A673 (cell line): ENCODE results near the gene LCE5A. TPM values are rescaled to one million over a fixed set of nuclear protein-coding genes. Genes with fewer than 3 reads are reported as not detected.

Experiments used
- BruUV-seq: library from RNA; stranded (reverse); fragments of 400-500 nt; replicated peaks from 2 replicates; lab custom pipeline; 2021; lab: Mats Ljungman, UMichigan
- CTCF ChIA-PET: fragments of 300-600 bp; sonication (Branson Sonifier 250); formaldehyde crosslinking; loops from one replicate; lab custom pipeline; 2022; ENCODE audit warnings: antibody characterized with exemption; lab: Charles Lee
- POLR2A ChIA-PET: fragments of 300-600 bp; sonication (Branson Sonifier 250); formaldehyde crosslinking; loops from one replicate; lab custom pipeline; 2022; ENCODE audit warnings: antibody characterized with exemption; ENCODE audit not compliant: low non-redundant PET; lab: Charles Lee
- DNase-seq: peaks from one replicate; pipeline ENCODE4 v3.0.0-alpha.2; 2015; ENCODE audit warnings: low spot score
- H3K27ac ChIP-seq: fragments of 200-600 bp; sonication (generic); 2 replicates; pipeline ENCODE4 v1.5.1; 2016; ENCODE audit warnings: mixed run types, low read depth, mild to moderate bottlenecking, mixed read lengths, antibody characterized with exemption, low read length; ENCODE audit not compliant: poor library complexity, severe bottlenecking
- H3K27me3 ChIP-seq: fragments of 200-600 bp; sonication (generic); replicated peaks from 2 replicates; pipeline ENCODE4 v1.6.1; 2017; ENCODE audit warnings: mixed run types, low read depth, mild to moderate bottlenecking, mixed read lengths, antibody characterized with exemption, low read length; ENCODE audit not compliant: insufficient read depth, poor library complexity
- H3K36me3 ChIP-seq: fragments of 200-600 bp; sonication (generic); 2 replicates; pipeline ENCODE4 v1.6.1; 2016; ENCODE audit warnings: mixed run types, mild to moderate bottlenecking, mixed read lengths, antibody characterized with exemption, low read length; ENCODE audit not compliant: insufficient read depth, poor library complexity, severe bottlenecking
- H3K4me1 ChIP-seq: fragments of 200-600 bp; sonication (generic); 2 replicates; pipeline ENCODE4 v1.6.1; 2017; ENCODE audit warnings: mixed run types, mild to moderate bottlenecking, mixed read lengths, antibody characterized with exemption, low read length; ENCODE audit not compliant: insufficient read depth, poor library complexity, severe bottlenecking
- H3K4me3 ChIP-seq: fragments of 200-600 bp; sonication (generic); 2 replicates; pipeline ENCODE4 v1.5.1; 2016; ENCODE audit warnings: low read depth, mixed run types, mild to moderate bottlenecking, mixed read lengths, low read length; ENCODE audit not compliant: poor library complexity, severe bottlenecking
- H3K9me3 ChIP-seq: fragments of 200-600 bp; sonication (generic); 2 replicates; pipeline ENCODE4 v1.6.1; 2016; ENCODE audit warnings: mixed run types, low read depth, mild to moderate bottlenecking, mixed read lengths, antibody characterized with exemption, low read length; ENCODE audit not compliant: poor library complexity, severe bottlenecking
- CTCF ChIP-seq: fragments of 300-800, 200-600 bp; sonication (generic); conservative IDR thresholded peaks from 2 replicates; pipeline ENCODE4 v1.5.1; 2017; ENCODE audit warnings: low read depth, mild to moderate bottlenecking, antibody characterized with exemption, low read length, moderate library complexity, mixed read lengths
- EZH2 ChIP-seq: fragments of 200-600 bp; sonication (generic); IDR thresholded peaks from 2 replicates; pipeline ENCODE4 v1.6.1; 2017; ENCODE audit warnings: borderline replicate concordance, low read depth, mild to moderate bottlenecking, mixed read lengths, antibody characterized with exemption, low read length; ENCODE audit not compliant: poor library complexity, severe bottlenecking
- intact Hi-C: fragments of 100-400 bp; cut with micrococcal nuclease; formaldehyde crosslinking; loops from one replicate; pipeline ENCODE4 v1.10.0; 2022; ENCODE audit not compliant: unreplicated experiment
- total RNA-seq: library from RNA; stranded (reverse); gene quantifications from 2 replicates; pipeline ENCODE4 v1.2.3, GENCODE V29; 2021

Gene LCE5A
- total RNA-seq, 1 experiment from 2014 or later, result not detected

GRCh38 chr1:152501704-152502103, 8.9 kb upstream of the LCE5A start:
- H3K9me3 ChIP-seq, result no peaks in the 10 kb centered on the region
- ChIA-PET CTCF (no interaction called here), POLR2A (no interaction called here)
- H3K4me1 ChIP-seq, result no peaks in the 10 kb centered on the region
- no peak for DNase-seq
- no peak for TF ChIP-seq EZH2
- no peak for TF ChIP-seq CTCF
- H3K4me3 ChIP-seq, result no peak overlapping the region
- BruUV-seq, result no TSS peak
- intact Hi-C loops, result no loop called here
- no peaks in the 10 kb centered on the region for H3K36me3 ChIP-seq
- no peak overlapping the region for H3K27ac ChIP-seq
- H3K27me3 ChIP-seq, result peaks cover 5% of the 10 kb centered on the region

- no peaks in the 10 kb centered on the region for H3K9me3 ChIP-seq
- no peaks in the 10 kb centered on the region for H3K36me3 ChIP-seq
- H3K27me3 ChIP-seq, result peaks cover 14% of the 10 kb centered on the region
- intact Hi-C loops, result no loop called here
- DNase-seq, result no peak
- no peak for TF ChIP-seq CTCF
- TF ChIP-seq EZH2, result no peak
- POLR2A ChIA-PET, result no interaction called here
- BruUV-seq, result no TSS peak
- H3K4me3 ChIP-seq, result no peak overlapping the region
- H3K27ac ChIP-seq, result no peak overlapping the region
- CTCF ChIA-PET, result no interaction called here
- no peaks in the 10 kb centered on the region for H3K4me1 ChIP-seq
These were observed 8.0 kb upstream of the LCE5A start for GRCh38 chr1:152502496-152503180.

- Histone ChIP-seq H3K27me3 (peaks cover 35% of the 10 kb centered on the region), H3K36me3 (no peaks in the 10 kb centered on the region), H3K27ac (no peak overlapping the region), H3K4me1 (no peaks in the 10 kb centered on the region), H3K9me3 (no peaks in the 10 kb centered on the region), H3K4me3 (no peak overlapping the region)
- TF ChIP-seq EZH2 (no peak), CTCF (no peak)
- no TSS peak for BruUV-seq
- ChIA-PET POLR2A (no interaction called here), CTCF (no interaction called here)
- DNase-seq, result no peak
- intact Hi-C loops, result no loop called here
These were observed 5.5 kb upstream of the LCE5A start for GRCh38 chr1:152505083-152505482.
